HepG2 (cell line): ENCODE results near the gene SPINK6. TPM values are rescaled to one million over a fixed set of nuclear protein-coding genes. Genes with fewer than 3 reads are reported as not detected.
A peak's percentile ranks its signal among the peaks of the same experiment; 100 is the strongest.

Source experiments
- ATAC-seq: fragments of 200-7000 bp; cut with Tn5 transposase; 3 replicates; pipeline ENCODE4 v1.9.1; 2020; ENCODE audit warnings: mild to moderate bottlenecking, moderate library complexity
- BruUV-seq: library from RNA; stranded (reverse); fragments of 400-500 nt; replicated peaks from 2 replicates; lab custom pipeline; 2021; lab: Mats Ljungman, UMichigan
- CTCF ChIA-PET: fragments of 300-600 bp; formaldehyde crosslinking; extraction: SDS; loops from one replicate; lab custom pipeline; 2021; ENCODE audit warnings: low total read pairs, inconsistent platforms, low intra/inter-chr PET ratio; lab: Yijun Ruan, JAX
- POLR2A ChIA-PET: fragments of 350-600 bp; sonication (Branson Sonifier 250); formaldehyde crosslinking; loops from one replicate; lab custom pipeline; 2020; ENCODE audit warnings: antibody characterized with exemption, inconsistent platforms; lab: Yijun Ruan, JAX
- DNase-seq: peaks from one replicate; pipeline ENCODE4 v3.0.0-alpha.2; 2015; ENCODE audit warnings: low spot score
- FAIRE-seq: peaks from 3 replicates; lab custom pipeline; 2011; peaks lifted over from hg19 to GRCh38; lab: Jason Lieb, UNC
- H2AFZ ChIP-seq: one replicate; pipeline ENCODE4 v1.6.1; 2011; ENCODE audit warnings: low read length, inconsistent platforms
- H3K27ac ChIP-seq: fragments of 300-600 bp; 3 replicates; pipeline ENCODE4 v1.8.0; 2011; ENCODE audit warnings: mixed run types, mild to moderate bottlenecking, mixed read lengths, low read length, inconsistent platforms; ENCODE audit not compliant: insufficient read depth; ENCODE audit errors: extremely low read length
- H3K27me3 ChIP-seq, 2 experiments: fragments of 200-600 bp in 1 of 2; 2 replicates in 1 of 2; 3 replicates in 1 of 2; pipeline versions ENCODE4 v1.6.0 to v1.8.0; 2011; ENCODE audit warnings: low read length in 2 of 2, mild to moderate bottlenecking in 2 of 2, moderate library complexity in 2 of 2, inconsistent platforms in 1 of 2; ENCODE audit not compliant: insufficient read depth in 2 of 2, control insufficient read depth in 1 of 2
- H3K36me3 ChIP-seq, 2 experiments: fragments of 200-600 bp in 1 of 2; replicated peaks in 1 of 2; 2 replicates in 1 of 2; 3 replicates in 1 of 2; pipeline versions ENCODE4 v1.5.1 to v1.8.0; 2011; ENCODE audit warnings: low read length in 2 of 2, inconsistent platforms in 1 of 2; ENCODE audit not compliant: insufficient read depth in 2 of 2, control insufficient read depth in 1 of 2
- H3K4me1 ChIP-seq: 2 replicates; pipeline ENCODE4 v1.5.1; 2012; ENCODE audit warnings: low read length, inconsistent platforms; ENCODE audit not compliant: insufficient read depth
- H3K4me2 ChIP-seq: 2 replicates; pipeline ENCODE4 v1.6.0; 2011; ENCODE audit warnings: low read depth, low read length, inconsistent platforms
- H3K4me3 ChIP-seq, 3 experiments: fragments of 200-600 bp in 1 of 3; sonication (generic), shearing (Covaris generic) in 1 of 3; replicated peaks in 1 of 3; 2 replicates each; pipeline ENCODE4 v1.5.1; 2011 to 2016; ENCODE audit warnings: low read length in 3 of 3, inconsistent platforms in 2 of 3, low read depth in 2 of 3, mild to moderate bottlenecking in 2 of 3, control low read depth in 1 of 3, mixed read lengths in 1 of 3; ENCODE audit not compliant: insufficient read depth in 1 of 3
- H3K79me2 ChIP-seq: one replicate; pipeline ENCODE4 v1.6.1; 2011; ENCODE audit warnings: low read length, inconsistent platforms; ENCODE audit not compliant: insufficient read depth
- H3K9ac ChIP-seq: 2 replicates; pipeline ENCODE4 v1.6.0; 2011; ENCODE audit warnings: mild to moderate bottlenecking, low read depth, low read length, inconsistent platforms; ENCODE audit not compliant: insufficient read depth
- H3K9me3 ChIP-seq: 2 replicates; pipeline ENCODE4 v1.5.1; 2012; ENCODE audit warnings: mild to moderate bottlenecking, low read length
- H4K20me1 ChIP-seq: 2 replicates; pipeline ENCODE4 v1.6.0; 2011; ENCODE audit warnings: inconsistent platforms, mild to moderate bottlenecking, low read length, moderate library complexity; ENCODE audit not compliant: insufficient read depth
- HMGA1 ChIP-seq: sonication (generic); formaldehyde crosslinking; conservative IDR thresholded peaks from 2 replicates; pipeline ENCODE4 v1.4.0; 2020; ENCODE audit warnings: missing genetic modification reagents
- MYC ChIP-seq: sonication (generic); formaldehyde crosslinking; IDR thresholded peaks from 2 replicates; pipeline ENCODE4 v1.9.0; 2021; ENCODE audit warnings: missing genetic modification reagents, borderline replicate concordance
- NR2C2 ChIP-seq: sonication (generic); formaldehyde crosslinking; IDR thresholded peaks from 2 replicates; pipeline ENCODE4 v1.4.0; 2020; ENCODE audit warnings: missing genetic modification reagents, mild to moderate bottlenecking, moderate library complexity, borderline replicate concordance
- SATB2 ChIP-seq: sonication (generic); formaldehyde crosslinking; IDR thresholded peaks from 2 replicates; pipeline ENCODE4 v1.5.0; 2020; ENCODE audit warnings: missing genetic modification reagents
- SNRNP70 ChIP-seq: fragments of 200-400 bp; formaldehyde crosslinking; IDR thresholded peaks from 2 replicates; pipeline ENCODE4 v1.6.1; 2017; ENCODE audit warnings: mild to moderate bottlenecking, low read depth, low read length, moderate library complexity
- SRSF4 ChIP-seq: fragments of 200-400 bp; formaldehyde crosslinking; IDR thresholded peaks from one replicate; pipeline ENCODE4 v1.6.1; 2018; ENCODE audit warnings: mild to moderate bottlenecking, low read depth, low read length, moderate library complexity; ENCODE audit not compliant: poor library complexity, severe bottlenecking
- ZFP36L1 ChIP-seq: sonication (generic); formaldehyde crosslinking; IDR thresholded peaks from 2 replicates; pipeline ENCODE4 v1.8.0; 2022; ENCODE audit warnings: mild to moderate bottlenecking, missing genetic modification reagents, moderate library complexity
- ZMYM3 ChIP-seq: sonication (generic); formaldehyde crosslinking; IDR thresholded peaks from 2 replicates; pipeline ENCODE4 v1.5.1; 2020; ENCODE audit warnings: mild to moderate bottlenecking, missing genetic modification reagents
- ZNF274 ChIP-seq: sonication (generic); formaldehyde crosslinking; IDR thresholded peaks from 2 replicates; pipeline ENCODE4 v1.5.1; 2020; ENCODE audit warnings: mild to moderate bottlenecking, missing genetic modification reagents
- ZNF674 ChIP-seq: sonication (generic); formaldehyde crosslinking; IDR thresholded peaks from 2 replicates; pipeline ENCODE4 v1.5.0; 2020; ENCODE audit warnings: low read depth, mild to moderate bottlenecking, missing genetic modification reagents
- WGBS: methylation state at CpG from one replicate; pipeline ENCODE4 v1.1.6; 2017; ENCODE audit warnings: low lambda C conversion rate; 5-methylcytosine and 5-hydroxymethylcytosine counted together
- in situ Hi-C: cut with HindIII; loops from 2 replicates; pipeline ENCODE4 v1.10.0; 2017; ENCODE audit warnings: low pct_unique_long_range_greater_than_20kb; ENCODE audit not compliant: extremely low pct_ligation_motif_present
- intact Hi-C: fragments of 100-400 bp; cut with micrococcal nuclease; formaldehyde crosslinking; loops from one replicate; pipeline ENCODE4 v1.10.0; 2022; ENCODE audit not compliant: unreplicated experiment
- polyA plus RNA-seq, 8 experiments: library from polyadenylated mRNA; depleted of rRNA in 3 of 8; stranded (reverse) in 7 of 8; unstranded in 1 of 8; fragments of >200 nt; fragmentation: Illumina TruSeq in 4 of 8; extraction: Trizol in 4 of 8; gene quantifications; 2 replicates each; pipeline versions ENCODE4 v1.2.1 to v1.2.3, GENCODE V29; 2011 to 2016; ENCODE audit warnings: low read depth in 4 of 8, missing spikeins in 1 of 8, mixed read lengths in 1 of 8; ENCODE audit not compliant: insufficient read depth in 1 of 8
- total RNA-seq, 5 experiments: library from RNA; depleted of rRNA; stranded (reverse); fragments of >200 nt; fragmentation: Illumina TruSeq; extraction: Trizol; gene quantifications; 2 replicates each; pipeline ENCODE4 v1.2.3, GENCODE V29; 2016; ENCODE audit warnings: low read depth in 1 of 5
- TF ChIP-seq, protein P1 (sequence below): sonication (generic); formaldehyde crosslinking; IDR thresholded peaks from 2 replicates; pipeline ENCODE4 v1.5.1; 2020; ENCODE audit warnings: mild to moderate bottlenecking, moderate library complexity, missing genetic modification reagents
- TF ChIP-seq, protein P2 (sequence below), 2 experiments: fragments of 450-650 bp in 1 of 2; sonication (generic) in 1 of 2; formaldehyde crosslinking; IDR thresholded peaks; 2 replicates each; pipeline versions ENCODE4 v1.5.0 to v1.8.0; 2020 to 2022; ENCODE audit warnings: mild to moderate bottlenecking in 1 of 2, missing genetic modification reagents in 1 of 2

SPINK6 gene
- total and polyA plus RNA-seq, 2 of the 13 experiments (the other 11 are each of a cell fraction or from before 2014, with no cell fraction given): not detected

GRCh38 chr5:148166550-148167283 lies 36.1 kb upstream of the SPINK6 start (continued):
- TF ChIP-seq MYC (CRISPR knock-in tag) (no peak), HMGA1 (CRISPR knock-in tag) (no peak)

DNA sequence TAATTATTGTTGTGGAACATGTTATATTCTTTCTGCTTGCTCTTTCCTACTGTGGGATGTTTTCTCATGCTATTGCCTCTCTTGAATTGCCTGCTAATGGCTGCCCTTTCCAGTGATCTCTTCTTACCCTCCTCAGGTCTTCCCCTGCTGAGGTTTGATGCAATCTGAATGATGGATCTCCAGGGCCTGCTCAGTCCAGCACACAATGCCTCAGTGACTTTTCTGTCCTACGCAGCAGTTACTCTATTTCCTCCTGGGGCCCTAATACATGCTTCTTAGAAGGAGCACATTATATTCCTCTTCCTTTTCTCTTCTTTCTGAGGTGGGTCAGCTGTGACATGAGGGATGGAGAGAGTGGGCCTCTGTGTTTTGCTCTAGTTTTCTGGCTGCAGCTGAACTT lies 34.6 kb upstream of the SPINK6 start, which contains the start of gene SPINK14:
Gene SPINK14, plus strand, starts transcription at position 301 of the 400 bp plus-strand sequence. CDS start 1,187 bp downstream, outside the sequence.
- 7% methylated on average over 1 of the region's 1 CpG for WGBS

DNA sequence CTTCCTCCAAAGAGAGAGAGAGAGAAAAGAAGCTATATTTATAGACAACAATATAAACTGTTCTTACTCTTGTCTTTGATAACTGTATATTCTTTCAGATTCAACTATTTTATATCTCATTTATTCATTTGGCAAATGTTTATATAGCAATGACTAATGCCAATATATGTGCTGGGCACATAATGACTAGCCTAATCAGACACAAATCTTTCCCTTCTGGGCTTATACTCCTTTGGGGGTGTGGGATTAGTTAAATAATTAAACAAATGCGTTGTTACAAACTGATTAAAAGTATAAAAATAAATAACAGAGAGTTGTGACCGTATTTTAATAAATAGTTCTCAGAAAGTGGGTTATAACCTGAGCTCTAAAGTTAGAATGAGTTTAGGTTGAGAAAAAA lies 30.5 kb upstream of the SPINK6 start:
- no peaks in the 10 kb centered on the region for H3K79me2 ChIP-seq
- H3K4me3 ChIP-seq: no peak overlapping the region
- H3K4me1 ChIP-seq: no peaks in the 10 kb centered on the region
- no TSS peak for BruUV-seq
- ChIA-PET POLR2A (no interaction called here), CTCF (no interaction called here)
- intact Hi-C loops: no loop called here
- ATAC-seq: no peak
- no peak overlapping the region for H3K27ac ChIP-seq
- no peak overlapping the region for H3K9ac ChIP-seq
- H2AFZ ChIP-seq: no peak overlapping the region
- 2% methylated on average over 2 of the region's 2 CpGs for WGBS
- no peaks in the 10 kb centered on the region for H4K20me1 ChIP-seq
- no peaks in the 10 kb centered on the region for H3K36me3 ChIP-seq
- H3K4me2 ChIP-seq: no peak overlapping the region
- in situ Hi-C loops: loop anchor here (10.0 kb wide), 1 partner anchor 202 kb away; no protein-coding TSS in a partner anchor
- H3K27me3 ChIP-seq: no peaks in the 10 kb centered on the region
- H3K9me3 ChIP-seq: no peaks in the 10 kb centered on the region
- no peak for FAIRE-seq
- DNase-seq: no peak
- TF ChIP-seq ZMYM3 (CRISPR knock-in tag) (no peak), ZNF674 (no peak), ZNF274 (CRISPR knock-in tag) (no peak), NR2C2 (CRISPR knock-in tag) (no peak), SRSF4 (no peak), ZFP36L1 (CRISPR knock-in tag) (no peak), SATB2 (CRISPR knock-in tag) (no peak)
- TF ChIP-seq, protein P1, sequence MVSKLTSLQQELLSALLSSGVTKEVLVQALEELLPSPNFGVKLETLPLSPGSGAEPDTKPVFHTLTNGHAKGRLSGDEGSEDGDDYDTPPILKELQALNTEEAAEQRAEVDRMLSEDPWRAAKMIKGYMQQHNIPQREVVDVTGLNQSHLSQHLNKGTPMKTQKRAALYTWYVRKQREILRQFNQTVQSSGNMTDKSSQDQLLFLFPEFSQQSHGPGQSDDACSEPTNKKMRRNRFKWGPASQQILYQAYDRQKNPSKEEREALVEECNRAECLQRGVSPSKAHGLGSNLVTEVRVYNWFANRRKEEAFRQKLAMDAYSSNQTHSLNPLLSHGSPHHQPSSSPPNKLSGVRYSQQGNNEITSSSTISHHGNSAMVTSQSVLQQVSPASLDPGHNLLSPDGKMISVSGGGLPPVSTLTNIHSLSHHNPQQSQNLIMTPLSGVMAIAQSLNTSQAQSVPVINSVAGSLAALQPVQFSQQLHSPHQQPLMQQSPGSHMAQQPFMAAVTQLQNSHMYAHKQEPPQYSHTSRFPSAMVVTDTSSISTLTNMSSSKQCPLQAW: no peak

More for the DNA sequence above, 34.6 kb upstream of the SPINK6 start, which contains the start of gene SPINK14:
- Histone ChIP-seq H3K36me3 (no peaks in the 10 kb centered on the region), H3K9ac (no peak within 1 kb of the TSS), H3K4me1 (no peaks in the 10 kb centered on the region), H3K27ac (no peak within 1 kb of the TSS), H3K4me3 (no peak within 1 kb of the TSS), H3K27me3 (no peaks in the 10 kb centered on the region), H3K79me2 (no peaks in the 10 kb centered on the region), H3K4me2 (no peak within 1 kb of the TSS), H2AFZ (no peak within 1 kb of the TSS), H3K9me3 (no peaks in the 10 kb centered on the region), H4K20me1 (no peaks in the 10 kb centered on the region)
- POLR2A ChIA-PET: no interaction called here
- CTCF ChIA-PET: no interaction called here
- DNase-seq (no peak), FAIRE-seq (no peak), ATAC-seq (no peak)
- TF ChIP-seq, protein P2, sequence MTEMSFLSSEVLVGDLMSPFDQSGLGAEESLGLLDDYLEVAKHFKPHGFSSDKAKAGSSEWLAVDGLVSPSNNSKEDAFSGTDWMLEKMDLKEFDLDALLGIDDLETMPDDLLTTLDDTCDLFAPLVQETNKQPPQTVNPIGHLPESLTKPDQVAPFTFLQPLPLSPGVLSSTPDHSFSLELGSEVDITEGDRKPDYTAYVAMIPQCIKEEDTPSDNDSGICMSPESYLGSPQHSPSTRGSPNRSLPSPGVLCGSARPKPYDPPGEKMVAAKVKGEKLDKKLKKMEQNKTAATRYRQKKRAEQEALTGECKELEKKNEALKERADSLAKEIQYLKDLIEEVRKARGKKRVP (CRISPR knock-in tag; IDR thresholded peaks at IDR 0.05): 0 out of 4 replicates have a peak, but pooled peaks of 1 of the 2 experiments have one; percentile 17
- no peak for TF ChIP-seq SNRNP70
- BruUV-seq: no TSS peak
- in situ Hi-C loops: no loop called here
- intact Hi-C loops: no loop called here
